Osteoblast (primary cell): ENCODE measurements around the gene NUP153. TPM values are rescaled to one million over a fixed set of nuclear protein-coding genes. Genes with fewer than 3 reads are reported as not detected.

Experiments
- DNase-seq: peaks from one replicate; pipeline ENCODE4 v3.0.0; 2011; ENCODE audit warnings: low spot score, mixed read lengths; ENCODE audit not compliant: insufficient read length; ENCODE audit errors: missing footprints
- H2AFZ ChIP-seq: 2 replicates; pipeline ENCODE4 v1.6.0; 2011; ENCODE audit warnings: mild to moderate bottlenecking, low read length
- H3K27ac ChIP-seq: 2 replicates; pipeline ENCODE4 v1.5.1; 2011; ENCODE audit warnings: mild to moderate bottlenecking, low read depth, low read length, moderate library complexity
- H3K27me3 ChIP-seq: 2 replicates; pipeline ENCODE4 v1.6.0; 2012; ENCODE audit warnings: mild to moderate bottlenecking, control low read depth, inconsistent platforms, low read length, moderate library complexity; ENCODE audit not compliant: insufficient read depth
- H3K36me3 ChIP-seq: 2 replicates; pipeline ENCODE4 v1.5.1; 2011; ENCODE audit warnings: mild to moderate bottlenecking, low read length, control low read depth, moderate library complexity; ENCODE audit not compliant: insufficient read depth
- H3K4me1 ChIP-seq: 2 replicates; pipeline ENCODE4 v1.5.1; 2011; ENCODE audit warnings: mild to moderate bottlenecking, low read length, control low read depth, moderate library complexity; ENCODE audit not compliant: insufficient read depth
- H3K4me2 ChIP-seq: 2 replicates; pipeline ENCODE4 v1.6.0; 2011; ENCODE audit warnings: mild to moderate bottlenecking, low read length; ENCODE audit not compliant: insufficient read depth
- H3K4me3 ChIP-seq: fragments of 200-600 bp; sonication (generic); 3 replicates; pipeline ENCODE4 v1.5.1; 2012; ENCODE audit warnings: mild to moderate bottlenecking, low read length, inconsistent platforms; ENCODE audit not compliant: insufficient read depth
- H3K79me2 ChIP-seq: 2 replicates; pipeline ENCODE4 v1.6.0; 2012; ENCODE audit warnings: mild to moderate bottlenecking, low read length, control low read depth, inconsistent platforms; ENCODE audit not compliant: insufficient read depth
- H3K9me3 ChIP-seq: 2 replicates; pipeline ENCODE4 v1.5.1; 2011; ENCODE audit warnings: low read depth, low read length, control low read depth
- H4K20me1 ChIP-seq: 2 replicates; pipeline ENCODE4 v1.6.0; 2012; ENCODE audit warnings: mild to moderate bottlenecking, low read length, control low read depth; ENCODE audit not compliant: insufficient read depth
- total RNA-seq: library from RNA; depleted of rRNA; stranded (reverse); fragments of >200 nt; gene quantifications from 2 replicates; pipeline ENCODE4 v1.2.3, GENCODE V29; 2012
- TF ChIP-seq, protein P1 (sequence below): IDR thresholded peaks from 2 replicates; pipeline ENCODE4 v1.5.1; 2011; ENCODE audit warnings: mild to moderate bottlenecking, low read depth, low read length, moderate library complexity; ENCODE audit errors: extremely low read depth

The NUP153 gene
- total RNA-seq, 1 donor: 28.6 TPM

- peaks cover 17% of the 10 kb centered on the region for H3K36me3 ChIP-seq
- H2AFZ ChIP-seq: no peak overlapping the region
- no peak overlapping the region for H3K27ac ChIP-seq
- H3K4me2 ChIP-seq: no peak overlapping the region
- H3K4me1 ChIP-seq: peaks cover 4% of the 10 kb centered on the region
- H3K4me3 ChIP-seq: no peak overlapping the region
- DNase-seq: no peak
- H4K20me1 ChIP-seq: no peaks in the 10 kb centered on the region
- H3K79me2 ChIP-seq: peaks cover 17% of the 10 kb centered on the region
- TF ChIP-seq, protein P1, sequence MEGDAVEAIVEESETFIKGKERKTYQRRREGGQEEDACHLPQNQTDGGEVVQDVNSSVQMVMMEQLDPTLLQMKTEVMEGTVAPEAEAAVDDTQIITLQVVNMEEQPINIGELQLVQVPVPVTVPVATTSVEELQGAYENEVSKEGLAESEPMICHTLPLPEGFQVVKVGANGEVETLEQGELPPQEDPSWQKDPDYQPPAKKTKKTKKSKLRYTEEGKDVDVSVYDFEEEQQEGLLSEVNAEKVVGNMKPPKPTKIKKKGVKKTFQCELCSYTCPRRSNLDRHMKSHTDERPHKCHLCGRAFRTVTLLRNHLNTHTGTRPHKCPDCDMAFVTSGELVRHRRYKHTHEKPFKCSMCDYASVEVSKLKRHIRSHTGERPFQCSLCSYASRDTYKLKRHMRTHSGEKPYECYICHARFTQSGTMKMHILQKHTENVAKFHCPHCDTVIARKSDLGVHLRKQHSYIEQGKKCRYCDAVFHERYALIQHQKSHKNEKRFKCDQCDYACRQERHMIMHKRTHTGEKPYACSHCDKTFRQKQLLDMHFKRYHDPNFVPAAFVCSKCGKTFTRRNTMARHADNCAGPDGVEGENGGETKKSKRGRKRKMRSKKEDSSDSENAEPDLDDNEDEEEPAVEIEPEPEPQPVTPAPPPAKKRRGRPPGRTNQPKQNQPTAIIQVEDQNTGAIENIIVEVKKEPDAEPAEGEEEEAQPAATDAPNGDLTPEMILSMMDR: no peak
- no peaks in the 10 kb centered on the region for H3K9me3 ChIP-seq
- no peaks in the 10 kb centered on the region for H3K27me3 ChIP-seq
Measured at GRCh38 chr6:17602888-17603287, 103.8 kb downstream of the NUP153 start.

- Histone ChIP-seq H3K79me2 (peaks cover 17% of the 10 kb centered on the region), H3K9me3 (no peaks in the 10 kb centered on the region), H3K4me3 (peak overlapping the region; percentile 90), H3K36me3 (peaks cover 13% of the 10 kb centered on the region), H3K4me2 (peak overlapping the region; percentile 98), H2AFZ (peak overlapping the region; percentile 88), H3K27me3 (no peaks in the 10 kb centered on the region), H3K27ac (peak overlapping the region; percentile 54), H4K20me1 (no peaks in the 10 kb centered on the region), H3K4me1 (peaks cover 4% of the 10 kb centered on the region)
- peak; percentile 52 for DNase-seq
- TF ChIP-seq, protein P1: no peak
Measured at GRCh38 chr6:17601386-17601703, 105.4 kb downstream of the NUP153 start.

- Histone ChIP-seq H4K20me1 (no peaks in the 10 kb centered on the region), H3K79me2 (peaks cover 17% of the 10 kb centered on the region), H3K4me3 (peak overlapping the region; percentile 90), H3K27ac (peak overlapping the region; percentile 54), H2AFZ (peak overlapping the region; percentile 88), H3K27me3 (no peaks in the 10 kb centered on the region), H3K36me3 (peaks cover 12% of the 10 kb centered on the region), H3K4me2 (peak overlapping the region; percentile 98), H3K4me1 (peaks cover 4% of the 10 kb centered on the region), H3K9me3 (no peaks in the 10 kb centered on the region)
- TF ChIP-seq, protein P1: no peak
- peak; percentile 79 for DNase-seq
Measured at GRCh38 chr6:17600527-17601385, 106.0 kb downstream of the NUP153 start.

- H3K4me3 ChIP-seq: peak within 1 kb of the TSS; percentile 90
- no peaks in the 10 kb centered on the region for H3K27me3 ChIP-seq
- peaks cover 17% of the 10 kb centered on the region for H3K79me2 ChIP-seq
- H3K9me3 ChIP-seq: no peaks in the 10 kb centered on the region
- peaks cover 9% of the 10 kb centered on the region for H3K36me3 ChIP-seq
- peak within 1 kb of the TSS; percentile 88 for H2AFZ ChIP-seq
- TF ChIP-seq, protein P1: peak; percentile 33
- H4K20me1 ChIP-seq: no peaks in the 10 kb centered on the region
- DNase-seq: peak; percentile 96
- H3K4me1 ChIP-seq: peaks cover 4% of the 10 kb centered on the region
- peak within 1 kb of the TSS; percentile 98 for H3K4me2 ChIP-seq
- peak within 1 kb of the TSS; percentile 54 for H3K27ac ChIP-seq
Measured at GRCh38 chr6:17599877-17600526, 106.7 kb downstream of the NUP153 start, which contains the start of gene FAM8A1. Gene FAM8A1, plus strand, starts transcription at chr6:17600302. Its CDS starts 108 bp downstream, at chr6:17600410.
